Tibial artery (tissue), 4 donors: ENCODE data around the gene GPR107.
A peak's percentile ranks its signal among the peaks of the same experiment; 100 is the strongest.

Source experiments
- DNase-seq, 2 donors: peaks; one replicate each; pipeline ENCODE4 v3.0.0-alpha.2; 2019
- H3K27ac ChIP-seq, 2 donors: fragments of 200-600 bp; sonication (generic) in 1 of 2; 1 replicate in 1 of 2; 2 replicates in 1 of 2; pipeline ENCODE4 v1.5.1; 2018 to 2019; ENCODE audit warnings: mild to moderate bottlenecking in 1 of 2
- H3K27me3 ChIP-seq, 2 donors: fragments of 200-600 bp; sonication (generic) in 1 of 2; one replicate each; pipeline versions ENCODE4 v1.5.1 to v1.6.0; 2016 to 2019
- H3K36me3 ChIP-seq, 3 donors: fragments of 200-600 bp; sonication (generic) in 2 of 3; one replicate each; pipeline ENCODE4 v1.5.1; 2016 to 2019; ENCODE audit warnings: mild to moderate bottlenecking in 2 of 3
- H3K4me1 ChIP-seq, 4 donors: fragments of 200-600 bp; sonication (generic) in 2 of 4; 1 replicate in 3 of 4; 2 replicates in 1 of 4; pipeline ENCODE4 v1.5.1; 2016 to 2019
- H3K4me3 ChIP-seq, 2 donors: fragments of 200-600 bp; sonication (generic) in 1 of 2; 1 replicate in 1 of 2; 2 replicates in 1 of 2; pipeline ENCODE4 v1.5.1; 2018 to 2019; ENCODE audit warnings: mild to moderate bottlenecking in 2 of 2
- H3K9me3 ChIP-seq, 3 donors: fragments of 200-600 bp; sonication (generic) in 1 of 3; one replicate each; pipeline ENCODE4 v1.5.1; 2016 to 2019
- intact Hi-C: fragments of 100-400 bp; cut with DNase I; formaldehyde crosslinking; loops from one replicate; pipeline ENCODE4 v1.15.0; 2023; ENCODE audit warnings: low total_unique reads
- TF ChIP-seq, protein P1 (sequence below), 2 experiments: fragments of 200-600 bp in 1 of 2; fragments of 450-650 bp in 1 of 2; IDR thresholded peaks; one replicate each; pipeline ENCODE4 v1.5.1; 2017 to 2019; ENCODE audit warnings: antibody characterized with exemption in 2 of 2, mild to moderate bottlenecking in 1 of 2, moderate library complexity in 1 of 2

The GPR107 gene

DNA sequence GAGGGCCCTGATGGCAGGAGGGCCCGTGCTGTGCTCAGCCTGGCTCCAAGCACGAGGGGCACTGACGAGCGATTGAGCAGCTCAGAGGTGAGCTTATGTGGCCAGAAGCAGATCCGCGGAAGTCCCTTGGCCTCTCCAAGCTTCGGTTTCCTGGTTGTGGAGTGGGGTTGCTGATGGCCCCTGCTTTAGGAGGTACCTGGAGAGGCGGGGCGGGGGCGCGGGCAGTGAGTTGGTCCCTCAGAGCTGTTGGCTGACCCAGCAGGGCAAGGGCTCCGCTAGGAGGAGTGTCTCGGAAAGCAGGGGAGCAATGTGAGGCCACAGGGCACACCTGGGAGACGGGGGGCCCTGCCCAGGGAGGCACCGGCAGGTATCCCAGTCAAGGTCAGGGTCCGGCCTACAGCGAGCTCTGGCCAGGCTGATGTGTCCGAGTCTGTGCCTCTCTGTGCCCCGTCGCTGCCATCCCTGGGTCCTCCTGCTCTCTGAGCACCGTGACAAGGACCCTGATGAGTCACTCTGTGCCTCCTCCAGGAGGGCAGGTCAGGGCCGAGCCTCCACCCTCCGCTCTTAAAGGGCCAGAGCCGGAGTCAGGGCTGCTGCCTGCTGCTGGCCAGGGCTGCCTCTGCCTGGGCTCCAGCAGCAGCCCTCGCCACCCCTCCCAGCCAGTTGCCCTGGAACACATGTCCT, 133.3 kb downstream of the GPR107 start:
- intact Hi-C loops = no loop called here
- Histone ChIP-seq H3K27ac (peak overlapping the region; percentile 93 to 95), H3K9me3 (no peaks in the 10 kb centered on the region), H3K36me3 (no peaks in the 10 kb centered on the region), H3K4me1 (peaks cover 0 to 100% (median 85%) of the 10 kb centered on the region in 4 donors), H3K4me3 (peak overlapping the region; percentile 55 to 63), H3K27me3 (no peaks in the 10 kb centered on the region)
- TF ChIP-seq, protein P1, sequence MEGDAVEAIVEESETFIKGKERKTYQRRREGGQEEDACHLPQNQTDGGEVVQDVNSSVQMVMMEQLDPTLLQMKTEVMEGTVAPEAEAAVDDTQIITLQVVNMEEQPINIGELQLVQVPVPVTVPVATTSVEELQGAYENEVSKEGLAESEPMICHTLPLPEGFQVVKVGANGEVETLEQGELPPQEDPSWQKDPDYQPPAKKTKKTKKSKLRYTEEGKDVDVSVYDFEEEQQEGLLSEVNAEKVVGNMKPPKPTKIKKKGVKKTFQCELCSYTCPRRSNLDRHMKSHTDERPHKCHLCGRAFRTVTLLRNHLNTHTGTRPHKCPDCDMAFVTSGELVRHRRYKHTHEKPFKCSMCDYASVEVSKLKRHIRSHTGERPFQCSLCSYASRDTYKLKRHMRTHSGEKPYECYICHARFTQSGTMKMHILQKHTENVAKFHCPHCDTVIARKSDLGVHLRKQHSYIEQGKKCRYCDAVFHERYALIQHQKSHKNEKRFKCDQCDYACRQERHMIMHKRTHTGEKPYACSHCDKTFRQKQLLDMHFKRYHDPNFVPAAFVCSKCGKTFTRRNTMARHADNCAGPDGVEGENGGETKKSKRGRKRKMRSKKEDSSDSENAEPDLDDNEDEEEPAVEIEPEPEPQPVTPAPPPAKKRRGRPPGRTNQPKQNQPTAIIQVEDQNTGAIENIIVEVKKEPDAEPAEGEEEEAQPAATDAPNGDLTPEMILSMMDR (IDR thresholded peaks at IDR 0.05) = no peak
- peak; percentile 75 to 94 for DNase-seq

GRCh38 chr9:130187523-130187846, 133.8 kb downstream of the GPR107 start:
- H3K27me3 ChIP-seq = no peaks in the 10 kb centered on the region
- TF ChIP-seq, protein P1 (IDR thresholded peaks at IDR 0.05) = no peak
- H3K27ac ChIP-seq = peak overlapping the region; percentile 93 to 95
- DNase-seq = no peak
- no peaks in the 10 kb centered on the region for H3K9me3 ChIP-seq
- intact Hi-C loops = no loop called here
- peaks cover 0 to 100% (median 84%) of the 10 kb centered on the region in 4 donors for H3K4me1 ChIP-seq
- no peaks in the 10 kb centered on the region for H3K36me3 ChIP-seq
- peak overlapping the region; percentile 55 to 63 for H3K4me3 ChIP-seq

- DNase-seq = no peak
- Histone ChIP-seq H3K27me3 (no peaks in the 10 kb centered on the region), H3K4me1 (peaks cover 0 to 100% (median 86%) of the 10 kb centered on the region in 4 donors), H3K4me3 (no peak overlapping the region), H3K9me3 (no peaks in the 10 kb centered on the region), H3K36me3 (no peaks in the 10 kb centered on the region), H3K27ac (peak overlapping the region; percentile 93 to 95)
- intact Hi-C loops = no loop called here
- TF ChIP-seq, protein P1 (IDR thresholded peaks at IDR 0.05) = no peak
Measured at GRCh38 chr9:130188860-130189481, 135.3 kb downstream of the GPR107 start.
